ENCODE results near the gene UBXN7.

- TF ChIP-seq, protein P1, sequence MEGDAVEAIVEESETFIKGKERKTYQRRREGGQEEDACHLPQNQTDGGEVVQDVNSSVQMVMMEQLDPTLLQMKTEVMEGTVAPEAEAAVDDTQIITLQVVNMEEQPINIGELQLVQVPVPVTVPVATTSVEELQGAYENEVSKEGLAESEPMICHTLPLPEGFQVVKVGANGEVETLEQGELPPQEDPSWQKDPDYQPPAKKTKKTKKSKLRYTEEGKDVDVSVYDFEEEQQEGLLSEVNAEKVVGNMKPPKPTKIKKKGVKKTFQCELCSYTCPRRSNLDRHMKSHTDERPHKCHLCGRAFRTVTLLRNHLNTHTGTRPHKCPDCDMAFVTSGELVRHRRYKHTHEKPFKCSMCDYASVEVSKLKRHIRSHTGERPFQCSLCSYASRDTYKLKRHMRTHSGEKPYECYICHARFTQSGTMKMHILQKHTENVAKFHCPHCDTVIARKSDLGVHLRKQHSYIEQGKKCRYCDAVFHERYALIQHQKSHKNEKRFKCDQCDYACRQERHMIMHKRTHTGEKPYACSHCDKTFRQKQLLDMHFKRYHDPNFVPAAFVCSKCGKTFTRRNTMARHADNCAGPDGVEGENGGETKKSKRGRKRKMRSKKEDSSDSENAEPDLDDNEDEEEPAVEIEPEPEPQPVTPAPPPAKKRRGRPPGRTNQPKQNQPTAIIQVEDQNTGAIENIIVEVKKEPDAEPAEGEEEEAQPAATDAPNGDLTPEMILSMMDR (IDR thresholded peaks at IDR 0.05; ENCODE audit: low read depth, low read length) = no peak
- no peak for TF ChIP-seq EZH2phosphoT487 (IDR thresholded peaks at IDR 0.05; ENCODE audit: low read depth)
Observed at GRCh38 chr3:196398782-196399181, 33.4 kb downstream of the UBXN7 start.

All from OCI-LY3 (cell line).